Sigmoid colon (tissue), 7 donors: ENCODE measurements around the gene IRX4. TPM values are rescaled to one million over a fixed set of nuclear protein-coding genes. Genes with fewer than 3 reads are reported as not detected.
"Not testable (repeated sequence)": the region's sequence is repeated elsewhere in the genome, so short reads cannot be mapped to it uniquely, and the experiment has no call there.

Source experiments
- DNase-seq: peaks from one replicate; pipeline ENCODE4 v3.0.0-alpha.2; 2019
- H3K27ac ChIP-seq, 4 donors: fragments of 200-600 bp; sonication (generic); one replicate each; pipeline ENCODE4 v1.5.1; 2016 to 2019; ENCODE audit warnings: mild to moderate bottlenecking in 1 of 4
- H3K27me3 ChIP-seq, 3 donors: fragments of 200-600 bp; sonication (generic); one replicate each; pipeline ENCODE4 v1.5.1; 2019; ENCODE audit warnings: mild to moderate bottlenecking in 1 of 3
- H3K36me3 ChIP-seq, 4 donors: fragments of 200-600 bp; sonication (generic); one replicate each; pipeline ENCODE4 v1.5.1; 2016 to 2019
- H3K4me1 ChIP-seq, 4 donors: fragments of 200-600 bp; sonication (generic); one replicate each; pipeline ENCODE4 v1.5.1; 2017 to 2019
- H3K4me3 ChIP-seq, 4 donors: fragments of 200-600 bp; sonication (generic); one replicate each; pipeline ENCODE4 v1.5.1; 2017 to 2019; ENCODE audit warnings: mild to moderate bottlenecking in 2 of 4, moderate library complexity in 1 of 4
- H3K9me3 ChIP-seq, 4 donors: fragments of 200-600 bp in 3 of 4; sonication (generic) in 3 of 4; one replicate each; pipeline versions ENCODE4 v1.5.1 to v1.6.1; 2013 to 2019
- EP300 ChIP-seq, 4 donors: sonication (generic); formaldehyde crosslinking; IDR thresholded peaks; one replicate each; pipeline ENCODE4 v1.6.1; 2017; ENCODE audit warnings: antibody characterized with exemption in 4 of 4
- POLR2A ChIP-seq, 2 donors: fragments of 450-650 bp; IDR thresholded peaks; one replicate each; pipeline ENCODE4 v1.6.1; 2016; ENCODE audit warnings: antibody characterized with exemption in 2 of 2, mild to moderate bottlenecking in 2 of 2, moderate library complexity in 2 of 2
- POLR2AphosphoS5 ChIP-seq, 4 donors: sonication (generic); formaldehyde crosslinking; IDR thresholded peaks; one replicate each; pipeline ENCODE4 v1.6.1; 2017; ENCODE audit warnings: antibody characterized with exemption in 4 of 4
- WGBS, 2 donors: extraction: QIAGEN DNeasy Blood & Tissue Kit; methylation state at CpG; one replicate each; pipeline ENCODE4 v1.1.7; 2013; 5-methylcytosine and 5-hydroxymethylcytosine counted together
- intact Hi-C: fragments of 100-400 bp; cut with DNase I; formaldehyde crosslinking; loops from one replicate; pipeline ENCODE4 v1.15.1; 2023
- polyA plus RNA-seq, 3 donors: library from polyadenylated mRNA; stranded (reverse); fragments of 200-250 nt; gene quantifications; one replicate each; pipeline ENCODE4 v1.2.3, GENCODE V29; 2013
- total RNA-seq, 4 donors: library from RNA; depleted of rRNA; stranded (reverse); fragments of >200 nt; gene quantifications; one replicate each; pipeline ENCODE4 v1.1.0, GENCODE V29; 2016
- TF ChIP-seq, protein P1 (sequence below), 4 experiments: fragments of 450-650 bp in 3 of 4; fragments of 200-600 bp in 1 of 4; IDR thresholded peaks; one replicate each; pipeline ENCODE4 v1.5.1; 2016 to 2019; ENCODE audit warnings: antibody characterized with exemption in 4 of 4, mild to moderate bottlenecking in 3 of 4, moderate library complexity in 2 of 4
- donor health status: healthy with polysubstance abuse.
- donor health status: Bipolar disorder and iron deficiency.
- donor health status: healthy.

IRX4 gene
- total and polyA plus RNA-seq, 7 donors = 0.06 TPM; not detected in 6

DNA sequence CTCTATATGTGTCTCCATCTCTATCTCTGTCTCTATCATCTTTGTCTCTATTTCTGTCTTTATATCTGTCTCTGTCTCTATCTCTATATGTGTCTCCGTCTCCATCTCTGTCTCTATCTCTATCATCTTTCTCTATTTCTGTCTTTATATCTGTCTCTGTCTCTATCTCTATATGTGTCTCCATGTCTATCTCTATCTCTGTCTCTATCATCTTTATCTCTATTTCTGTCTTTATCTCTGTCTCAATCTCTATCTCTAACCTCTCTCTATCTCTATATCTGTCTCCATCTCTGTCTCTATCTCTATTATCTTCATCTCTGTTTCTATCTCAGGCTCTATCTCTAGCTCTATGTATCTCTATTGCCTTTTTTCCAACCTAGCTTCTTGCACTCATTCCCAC lies 37.0 kb downstream of the IRX4 start:
- H3K4me1 ChIP-seq = no peaks in the 10 kb centered on the region
- H3K27ac ChIP-seq = no peak overlapping the region
- 93 to 95% methylated on average over 1 of the region's 1 CpG for WGBS, 2 donors
- H3K4me3 ChIP-seq = no peak overlapping the region
- intact Hi-C loops = no loop called here
- TF ChIP-seq, protein P1, sequence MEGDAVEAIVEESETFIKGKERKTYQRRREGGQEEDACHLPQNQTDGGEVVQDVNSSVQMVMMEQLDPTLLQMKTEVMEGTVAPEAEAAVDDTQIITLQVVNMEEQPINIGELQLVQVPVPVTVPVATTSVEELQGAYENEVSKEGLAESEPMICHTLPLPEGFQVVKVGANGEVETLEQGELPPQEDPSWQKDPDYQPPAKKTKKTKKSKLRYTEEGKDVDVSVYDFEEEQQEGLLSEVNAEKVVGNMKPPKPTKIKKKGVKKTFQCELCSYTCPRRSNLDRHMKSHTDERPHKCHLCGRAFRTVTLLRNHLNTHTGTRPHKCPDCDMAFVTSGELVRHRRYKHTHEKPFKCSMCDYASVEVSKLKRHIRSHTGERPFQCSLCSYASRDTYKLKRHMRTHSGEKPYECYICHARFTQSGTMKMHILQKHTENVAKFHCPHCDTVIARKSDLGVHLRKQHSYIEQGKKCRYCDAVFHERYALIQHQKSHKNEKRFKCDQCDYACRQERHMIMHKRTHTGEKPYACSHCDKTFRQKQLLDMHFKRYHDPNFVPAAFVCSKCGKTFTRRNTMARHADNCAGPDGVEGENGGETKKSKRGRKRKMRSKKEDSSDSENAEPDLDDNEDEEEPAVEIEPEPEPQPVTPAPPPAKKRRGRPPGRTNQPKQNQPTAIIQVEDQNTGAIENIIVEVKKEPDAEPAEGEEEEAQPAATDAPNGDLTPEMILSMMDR (IDR thresholded peaks at IDR 0.05) = no peak
- TF ChIP-seq POLR2AphosphoS5 (IDR thresholded peaks at IDR 0.05) (no peak), POLR2A (IDR thresholded peaks at IDR 0.05) (no peak), EP300 (IDR thresholded peaks at IDR 0.05) (no peak)
- DNase-seq = no peak
- H3K36me3 ChIP-seq = no peaks in the 10 kb centered on the region
- H3K9me3 ChIP-seq = no peaks in the 10 kb centered on the region
- peaks cover 0 to 66% (median 15%) of the 10 kb centered on the region in 3 donors for H3K27me3 ChIP-seq

DNA sequence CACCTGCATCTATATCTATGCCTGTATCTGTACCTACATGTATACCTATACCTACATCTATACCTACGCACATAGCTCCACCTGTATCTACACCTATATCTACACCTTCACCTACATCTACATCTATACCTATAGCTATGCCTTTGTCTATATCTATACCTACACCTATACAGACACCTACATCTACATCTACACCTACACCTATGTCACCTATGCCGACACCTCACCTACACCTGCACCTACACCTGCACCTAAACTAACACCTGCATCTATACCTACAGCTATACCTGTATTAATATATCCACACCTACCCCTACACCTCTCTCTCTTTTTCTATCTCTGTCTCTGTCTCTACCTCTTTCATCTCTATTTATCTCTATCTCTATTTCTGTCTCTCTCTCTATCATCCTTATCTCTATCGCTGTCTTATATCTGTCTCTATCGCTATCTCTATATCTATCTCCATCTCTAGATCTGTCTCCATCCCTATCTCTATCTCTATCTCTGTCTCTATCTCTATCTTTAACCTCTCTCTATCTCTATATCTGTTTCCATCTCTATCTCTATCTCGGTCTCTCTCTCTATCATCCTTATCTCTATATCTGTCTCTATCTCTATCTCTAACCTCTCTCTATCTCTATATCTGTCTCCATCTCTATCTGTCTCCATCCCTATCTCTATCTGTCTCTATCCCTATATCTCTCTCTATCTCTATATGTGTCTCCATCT lies 37.9 kb downstream of the IRX4 start:
- Histone ChIP-seq H3K36me3 (no peaks in the 10 kb centered on the region), H3K27me3 (peaks cover 6 to 66% (median 23%) of the 10 kb centered on the region in 3 donors), H3K4me3 (no peak overlapping the region), H3K4me1 (no peaks in the 10 kb centered on the region), H3K27ac (no peak overlapping the region), H3K9me3 (no peaks in the 10 kb centered on the region)
- no peak for DNase-seq
- intact Hi-C loops = no loop called here
- TF ChIP-seq EP300 (IDR thresholded peaks at IDR 0.05) (no peak), POLR2A (IDR thresholded peaks at IDR 0.05) (no peak), POLR2AphosphoS5 (IDR thresholded peaks at IDR 0.05) (no peak)
- TF ChIP-seq, protein P1 (IDR thresholded peaks at IDR 0.05) = no peak
- WGBS, 2 donors = 94 to 95% methylated on average over 5 of the region's 5 CpGs

DNA sequence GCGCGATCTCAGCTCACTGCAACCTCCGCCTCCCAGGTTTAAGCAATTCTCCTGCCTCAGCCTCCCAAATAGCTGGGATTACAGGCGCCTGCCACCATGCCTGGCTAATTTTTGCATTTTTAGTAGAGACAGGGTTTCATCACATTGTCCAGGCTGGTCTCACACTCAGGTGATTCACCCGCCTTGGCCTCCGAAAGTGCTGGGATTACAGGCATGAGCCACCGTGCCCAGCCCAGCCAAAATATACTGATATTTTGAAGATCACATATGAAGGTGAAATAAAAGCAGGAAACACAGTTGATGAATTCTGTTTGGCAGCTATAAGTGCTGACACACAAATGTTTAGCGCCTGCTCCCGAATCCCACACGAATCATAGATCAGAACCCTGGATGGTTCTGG lies 39.0 kb downstream of the IRX4 start:
- H3K9me3 ChIP-seq, H3K27ac ChIP-seq, H3K36me3 ChIP-seq, H3K4me1 ChIP-seq, DNase-seq, intact Hi-C loops, H3K4me3 ChIP-seq: not testable (repeated sequence)
- peaks cover 6 to 63% (median 19%) of the 10 kb centered on the region in 3 donors for H3K27me3 ChIP-seq
- WGBS, 2 donors = 82 to 83% methylated on average over 10 of the region's 10 CpGs

DNA sequence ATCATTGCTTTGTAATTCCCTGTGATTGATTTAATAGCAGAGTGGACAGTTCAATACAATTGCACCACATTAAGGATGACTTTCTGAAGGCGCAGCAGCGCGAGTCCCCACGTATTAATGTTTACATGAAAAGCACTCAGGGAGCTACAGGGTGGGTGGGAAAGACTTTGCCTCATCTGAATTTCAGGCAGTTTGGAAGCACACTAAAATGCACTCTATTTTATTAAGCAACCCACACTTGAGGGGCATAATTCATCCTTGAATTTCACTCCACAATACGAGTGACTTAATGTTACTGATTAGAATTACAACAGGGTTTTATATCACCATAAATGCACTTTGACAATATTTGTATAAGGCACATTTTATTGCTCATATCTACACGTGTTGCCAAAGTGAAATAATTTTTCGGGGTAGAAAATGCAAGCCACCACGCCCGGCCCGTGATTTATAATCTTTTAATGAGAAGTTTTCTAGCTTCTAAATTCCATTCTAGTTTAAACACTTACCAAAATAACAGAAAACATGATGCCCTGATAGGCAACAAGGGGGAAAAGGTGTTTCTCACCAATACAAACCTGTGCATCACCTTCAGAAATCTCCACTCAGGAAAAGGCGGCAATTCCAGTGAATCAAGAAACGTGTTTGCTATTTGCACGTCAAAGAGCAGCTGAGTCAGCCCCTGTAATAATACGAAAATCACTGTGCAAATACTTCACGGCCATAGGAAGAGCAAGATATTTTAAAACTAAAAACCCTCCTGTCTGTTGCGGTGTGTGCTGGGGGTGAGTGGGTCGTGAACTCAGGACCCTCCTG lies 40.5 kb downstream of the IRX4 start:
- intact Hi-C loops = no loop called here
- Histone ChIP-seq H3K4me3 (no peak overlapping the region), H3K9me3 (no peaks in the 10 kb centered on the region), H3K27me3 (peaks cover 6 to 59% (median 14%) of the 10 kb centered on the region in 3 donors), H3K36me3 (no peaks in the 10 kb centered on the region), H3K4me1 (no peaks in the 10 kb centered on the region), H3K27ac (no peak overlapping the region)
- WGBS, 2 donors = 14 to 59% methylated on average over 17 of the region's 17 CpGs
- TF ChIP-seq EP300 (IDR thresholded peaks at IDR 0.05) (no peak), POLR2AphosphoS5 (IDR thresholded peaks at IDR 0.05) (no peak), POLR2A (IDR thresholded peaks at IDR 0.05) (no peak)
- TF ChIP-seq, protein P1 (IDR thresholded peaks at IDR 0.05) = no peak
- DNase-seq = no peak

DNA sequence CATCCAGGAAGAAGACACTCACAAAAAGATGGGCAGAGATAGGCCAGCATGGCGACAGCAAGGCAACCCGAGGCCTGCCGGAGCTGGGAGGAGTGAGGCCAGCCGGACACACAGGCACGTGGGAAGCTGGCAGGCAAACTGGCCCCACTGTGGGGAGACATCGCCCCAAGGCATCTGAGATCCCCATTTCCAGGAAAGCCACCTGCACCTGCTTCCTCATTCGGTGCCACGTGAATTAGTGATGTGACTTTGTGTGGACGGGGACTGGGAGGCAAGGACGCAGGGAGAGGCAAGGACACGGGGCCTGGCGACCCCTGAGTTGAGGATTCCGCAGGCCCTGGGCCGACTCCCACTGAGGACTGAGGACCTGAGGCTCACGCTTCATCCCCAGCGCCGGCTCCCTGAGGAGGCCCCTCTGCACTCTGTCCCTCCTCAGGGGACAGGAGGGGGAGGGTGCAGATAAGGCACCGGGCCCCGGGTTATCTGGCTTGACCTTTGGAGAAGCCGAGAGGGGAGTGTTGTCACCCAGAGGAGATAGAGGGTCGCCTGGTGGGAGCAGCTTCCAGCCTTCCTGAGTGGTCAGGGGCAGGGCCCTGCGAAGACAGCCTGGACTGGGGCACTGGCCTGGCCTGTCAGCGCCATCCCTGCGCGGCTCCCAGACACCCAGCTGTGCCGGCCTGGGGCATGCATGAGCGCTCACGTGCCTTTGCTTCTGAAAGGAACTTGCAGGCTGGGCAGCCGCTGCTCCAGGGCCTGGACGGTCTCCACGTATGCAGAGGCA lies 41.8 kb downstream of the IRX4 start:
- H3K27ac ChIP-seq = no peak overlapping the region
- H3K4me3 ChIP-seq = no peak overlapping the region
- no peak for TF ChIP-seq POLR2A (IDR thresholded peaks at IDR 0.05)
- no peak for TF ChIP-seq EP300 (IDR thresholded peaks at IDR 0.05)
- TF ChIP-seq, protein P1 (IDR thresholded peaks at IDR 0.05) = no peak
- TF ChIP-seq POLR2AphosphoS5 (IDR thresholded peaks at IDR 0.05) = no peak
- DNase-seq = no peak
- no peaks in the 10 kb centered on the region for H3K4me1 ChIP-seq
- H3K36me3 ChIP-seq = no peaks in the 10 kb centered on the region
- peaks cover 6 to 65% (median 14%) of the 10 kb centered on the region in 3 donors for H3K27me3 ChIP-seq
- 36 to 47% methylated on average over 31 of the region's 31 CpGs for WGBS, 2 donors
- H3K9me3 ChIP-seq = no peaks in the 10 kb centered on the region
- intact Hi-C loops = no loop called here
